Measurements from ENCODE around the gene CATSPER3. TPM values are rescaled to one million over a fixed set of nuclear protein-coding genes. Genes with fewer than 3 reads are reported as not detected.
A peak's percentile ranks its signal among the peaks of the same experiment; 100 is the strongest.

Gene CATSPER3
- total RNA-seq, 4 donors from 2014 or later = 0.34 TPM; not detected in 3

DNA sequence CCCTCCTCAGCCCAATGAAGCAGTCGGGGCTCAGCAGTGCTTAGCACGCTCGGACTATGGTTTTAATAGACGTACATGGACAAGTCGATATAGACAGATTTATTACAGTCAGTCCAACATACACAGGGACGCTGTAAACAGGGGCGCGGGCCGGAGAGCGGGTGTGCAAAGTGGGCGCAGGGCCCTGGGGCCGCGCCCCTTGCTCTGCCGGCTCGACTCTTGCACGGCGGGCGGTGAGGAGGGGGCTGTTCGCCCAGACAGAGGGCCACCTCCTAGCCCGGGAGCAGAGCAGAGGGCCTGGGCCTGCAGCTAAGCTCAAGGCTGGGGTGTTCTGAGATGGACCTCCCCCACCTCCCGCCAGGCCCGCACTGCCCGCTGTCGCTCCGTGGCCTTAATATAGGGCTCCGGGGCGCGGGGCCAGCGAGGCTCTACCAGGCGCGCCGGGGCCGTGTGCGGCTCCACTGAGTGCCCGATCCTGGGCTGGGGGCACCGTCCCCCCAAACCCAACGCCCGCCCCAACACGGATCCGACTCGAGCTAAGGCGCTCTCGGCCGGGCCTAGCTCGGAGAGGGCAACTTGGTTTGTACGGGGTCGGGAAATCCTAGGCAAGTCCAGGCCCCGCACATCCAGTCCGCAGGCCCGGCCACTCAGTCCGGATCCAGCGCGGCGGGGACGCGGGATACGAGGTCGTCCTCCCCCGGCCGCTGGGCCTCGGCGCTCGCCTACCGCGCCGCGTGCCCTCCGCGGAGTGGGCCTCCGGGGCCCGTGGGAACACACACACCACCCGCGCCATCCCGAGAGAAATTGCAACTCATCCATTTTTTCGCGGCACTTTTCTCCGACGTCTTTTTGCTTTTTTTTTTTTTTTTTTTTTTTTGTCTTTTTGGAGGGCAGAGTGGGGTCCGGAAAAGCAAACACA, 60.2 kb downstream of the CATSPER3 start:
- no peak overlapping the region for H3K27ac ChIP-seq

DNA sequence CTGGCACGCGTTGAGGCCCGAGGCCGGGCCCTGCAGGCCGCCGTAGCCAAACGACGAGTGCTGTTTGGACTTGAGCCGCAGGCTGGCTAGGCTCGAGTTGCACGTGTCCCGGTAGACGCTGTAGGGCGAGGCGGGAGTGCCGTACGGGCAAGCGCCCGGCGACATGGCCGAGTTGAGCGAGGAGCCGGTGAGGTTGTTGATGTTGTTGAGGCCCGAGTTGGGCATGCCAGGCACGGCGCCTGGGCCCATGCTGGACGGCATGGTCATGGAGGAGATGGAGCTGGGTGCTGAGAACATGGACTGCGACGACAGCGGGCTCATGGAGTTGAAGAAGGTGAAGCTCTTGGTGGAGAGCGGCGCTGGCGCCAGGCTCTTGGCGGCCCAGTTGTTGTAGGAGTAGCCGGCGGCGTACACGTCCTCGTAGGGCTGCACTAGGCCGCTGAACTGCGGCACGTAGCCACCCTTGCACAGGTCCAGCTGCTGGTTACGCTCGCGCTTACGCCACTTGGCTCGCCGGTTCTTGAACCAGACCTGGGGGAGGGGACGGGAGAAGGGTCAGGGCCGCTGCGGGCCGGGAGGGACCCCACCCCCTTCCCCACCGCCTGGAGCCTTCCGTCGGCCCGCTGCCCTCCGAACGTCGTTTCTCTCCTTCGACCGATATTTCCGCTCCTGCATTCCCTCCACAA, 61.2 kb downstream of the CATSPER3 start:
- peaks cover 84% of the 10 kb centered on the region for H3K27me3 ChIP-seq
- H3K4me3 ChIP-seq = no peak overlapping the region

More for the DNA sequence above, 60.2 kb downstream of the CATSPER3 start:
- Histone ChIP-seq H3K4me3 (no peak overlapping the region), H3K9me3 (no peaks in the 10 kb centered on the region), H3K36me3 (no peaks in the 10 kb centered on the region), H3K27me3 (peaks cover 77% of the 10 kb centered on the region), H3K4me1 (peaks cover 19% of the 10 kb centered on the region)
- WGBS = 30% methylated on average over 36 of the region's 79 CpGs
- DNase-seq (ENCODE audit: low spot score in 2 of 2) = no peak
- TF ChIP-seq, protein P1, sequence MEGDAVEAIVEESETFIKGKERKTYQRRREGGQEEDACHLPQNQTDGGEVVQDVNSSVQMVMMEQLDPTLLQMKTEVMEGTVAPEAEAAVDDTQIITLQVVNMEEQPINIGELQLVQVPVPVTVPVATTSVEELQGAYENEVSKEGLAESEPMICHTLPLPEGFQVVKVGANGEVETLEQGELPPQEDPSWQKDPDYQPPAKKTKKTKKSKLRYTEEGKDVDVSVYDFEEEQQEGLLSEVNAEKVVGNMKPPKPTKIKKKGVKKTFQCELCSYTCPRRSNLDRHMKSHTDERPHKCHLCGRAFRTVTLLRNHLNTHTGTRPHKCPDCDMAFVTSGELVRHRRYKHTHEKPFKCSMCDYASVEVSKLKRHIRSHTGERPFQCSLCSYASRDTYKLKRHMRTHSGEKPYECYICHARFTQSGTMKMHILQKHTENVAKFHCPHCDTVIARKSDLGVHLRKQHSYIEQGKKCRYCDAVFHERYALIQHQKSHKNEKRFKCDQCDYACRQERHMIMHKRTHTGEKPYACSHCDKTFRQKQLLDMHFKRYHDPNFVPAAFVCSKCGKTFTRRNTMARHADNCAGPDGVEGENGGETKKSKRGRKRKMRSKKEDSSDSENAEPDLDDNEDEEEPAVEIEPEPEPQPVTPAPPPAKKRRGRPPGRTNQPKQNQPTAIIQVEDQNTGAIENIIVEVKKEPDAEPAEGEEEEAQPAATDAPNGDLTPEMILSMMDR (IDR thresholded peaks at IDR 0.05) = no peak
- TF ChIP-seq POLR2A (IDR thresholded peaks at IDR 0.05) (no peak), EP300 (IDR thresholded peaks at IDR 0.05) (no peak), POLR2AphosphoS5 (IDR thresholded peaks at IDR 0.05) (no peak)

DNA sequence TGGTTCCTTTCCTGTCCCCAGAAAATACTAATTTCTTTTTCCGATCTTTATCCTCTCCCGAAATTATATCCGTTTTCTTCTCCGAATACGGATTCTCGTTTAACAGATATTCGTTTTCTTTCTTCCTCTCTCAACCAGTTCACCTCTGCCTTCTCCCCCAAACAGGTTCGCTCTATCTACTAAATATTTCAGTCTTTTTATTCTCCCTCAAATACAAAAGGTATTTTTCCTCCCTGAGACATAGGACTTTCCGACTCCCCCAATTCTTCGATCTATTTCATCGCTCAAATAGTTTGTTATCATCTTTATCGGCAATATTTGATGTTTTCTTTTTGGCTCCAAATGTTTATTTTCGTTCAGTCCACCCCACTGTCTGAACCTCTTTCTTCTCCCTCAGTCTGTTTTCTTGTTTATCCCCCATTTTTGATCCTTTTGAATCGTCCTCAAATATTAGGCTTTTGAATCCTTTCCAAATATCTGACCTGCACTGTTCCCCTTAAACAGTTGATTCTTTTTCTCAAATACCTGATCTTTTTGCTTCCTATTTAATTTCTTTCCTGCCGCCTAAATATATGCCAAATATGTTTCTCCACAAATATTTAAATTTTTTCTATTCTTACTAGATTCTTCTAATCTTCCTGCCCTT, 61.9 kb downstream of the CATSPER3 start:
- 32% methylated on average over 15 of the region's 15 CpGs for WGBS
- Histone ChIP-seq H3K9me3 (no peaks in the 10 kb centered on the region), H3K4me3 (no peak overlapping the region), H3K4me1 (peaks cover 35% of the 10 kb centered on the region), H3K27me3 (peaks cover 91% of the 10 kb centered on the region), H3K27ac (no peak overlapping the region), H3K36me3 (no peaks in the 10 kb centered on the region)
- no peak for DNase-seq (ENCODE audit: low spot score in 2 of 2)
- no peak for TF ChIP-seq EP300 (IDR thresholded peaks at IDR 0.05)
- no peak for TF ChIP-seq POLR2AphosphoS5 (IDR thresholded peaks at IDR 0.05)
- no peak for TF ChIP-seq POLR2A (IDR thresholded peaks at IDR 0.05)
- TF ChIP-seq, protein P1 (IDR thresholded peaks at IDR 0.05) = no peak

More for the DNA sequence above, 61.2 kb downstream of the CATSPER3 start:
- Histone ChIP-seq H3K9me3 (no peaks in the 10 kb centered on the region), H3K4me1 (peaks cover 29% of the 10 kb centered on the region), H3K27ac (no peak overlapping the region), H3K36me3 (no peaks in the 10 kb centered on the region)
- TF ChIP-seq, protein P1 (IDR thresholded peaks at IDR 0.05) = no peak
- no peak for TF ChIP-seq POLR2A (IDR thresholded peaks at IDR 0.05)
- TF ChIP-seq EP300 (IDR thresholded peaks at IDR 0.05) = no peak
- no peak for TF ChIP-seq POLR2AphosphoS5 (IDR thresholded peaks at IDR 0.05)
- WGBS = 49% methylated on average over 27 of the region's 62 CpGs
- no peak for DNase-seq (ENCODE audit: low spot score in 2 of 2)

DNA sequence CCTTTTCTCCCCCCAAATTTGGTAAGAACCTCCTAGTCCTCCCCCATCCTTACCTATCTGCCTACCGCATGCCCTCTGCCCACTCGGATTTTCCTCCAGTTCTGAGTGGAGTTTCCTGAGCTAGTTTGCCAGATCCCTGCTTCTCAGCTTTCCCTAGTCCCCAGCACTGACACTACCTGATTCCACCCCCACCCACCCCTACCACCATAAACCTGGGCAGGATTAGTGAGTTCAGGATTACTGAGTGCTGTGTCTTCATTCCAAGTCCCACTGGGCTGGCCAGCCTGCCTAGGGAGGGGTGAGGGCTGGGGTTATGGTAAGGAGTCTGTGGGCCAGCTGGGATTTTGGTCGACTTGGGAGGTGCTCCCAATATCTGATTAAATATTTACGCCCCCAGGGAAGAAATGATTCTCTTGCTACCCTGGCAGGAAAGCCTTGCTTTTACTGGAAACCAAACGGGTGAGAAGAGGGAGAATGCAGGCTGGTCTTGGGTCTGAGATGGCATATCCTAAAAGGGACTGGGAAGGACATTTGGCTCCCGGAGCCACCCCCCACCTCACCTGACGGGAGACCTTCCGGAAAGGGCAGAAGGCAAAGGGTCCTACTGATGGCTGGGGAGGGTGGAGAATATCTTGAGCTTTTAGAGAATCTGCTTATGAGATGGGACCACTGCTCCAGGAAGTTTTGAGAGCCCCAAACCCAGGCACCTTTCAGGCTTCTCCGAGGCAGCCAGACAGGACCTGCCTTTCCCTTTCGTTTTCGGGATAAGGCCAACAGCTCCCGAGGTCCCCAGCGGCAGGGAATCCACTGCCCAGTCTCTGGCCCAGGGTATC, 62.6 kb downstream of the CATSPER3 start:
- 27% methylated on average over 11 of the region's 13 CpGs for WGBS
- Histone ChIP-seq H3K4me1 (peaks cover 36% of the 10 kb centered on the region), H3K27me3 (peaks cover 98% of the 10 kb centered on the region), H3K4me3 (peak overlapping the region; percentile 41), H3K9me3 (no peaks in the 10 kb centered on the region), H3K27ac (no peak overlapping the region), H3K36me3 (no peaks in the 10 kb centered on the region)
- DNase-seq (ENCODE audit: low spot score in 2 of 2) = no peak
- TF ChIP-seq POLR2AphosphoS5 (IDR thresholded peaks at IDR 0.05) (no peak), POLR2A (IDR thresholded peaks at IDR 0.05) (no peak), EP300 (IDR thresholded peaks at IDR 0.05) (no peak)
- TF ChIP-seq, protein P1 (IDR thresholded peaks at IDR 0.05) = no peak

Measured in suprapubic skin (tissue), 4 donors.